ENCODE data around the gene PIK3C2B.

- TF ChIP-seq POLR2A (IDR thresholded peaks at IDR 0.05) (no peak), EP300 (IDR thresholded peaks at IDR 0.05) (no peak), CTCF (IDR thresholded peaks at IDR 0.05) (no peak), POLR2AphosphoS5 (IDR thresholded peaks at IDR 0.05) (no peak)
Measured at GRCh38 chr1:204472660-204473059, 21.9 kb downstream of the PIK3C2B start.

Data from sigmoid colon (tissue), 4 donors.